HepG2 (cell line): Measurements from ENCODE around the gene GPT2. TPM values are rescaled to one million over a fixed set of nuclear protein-coding genes. Genes with fewer than 3 reads are reported as not detected.

ENCODE experiments used
- ATAC-seq: fragments of 200-7000 bp; cut with Tn5 transposase; 3 replicates; pipeline ENCODE4 v1.9.1; 2020; ENCODE audit warnings: mild to moderate bottlenecking, moderate library complexity
- BruUV-seq: library from RNA; stranded (reverse); fragments of 400-500 nt; replicated peaks from 2 replicates; lab custom pipeline; 2021; lab: Mats Ljungman, UMichigan
- CTCF ChIA-PET: fragments of 300-600 bp; formaldehyde crosslinking; extraction: SDS; loops from one replicate; lab custom pipeline; 2021; ENCODE audit warnings: low total read pairs, inconsistent platforms, low intra/inter-chr PET ratio; lab: Yijun Ruan, JAX
- POLR2A ChIA-PET: fragments of 350-600 bp; sonication (Branson Sonifier 250); formaldehyde crosslinking; loops from one replicate; lab custom pipeline; 2020; ENCODE audit warnings: antibody characterized with exemption, inconsistent platforms; lab: Yijun Ruan, JAX
- DNase-seq: peaks from one replicate; pipeline ENCODE4 v3.0.0-alpha.2; 2015; ENCODE audit warnings: low spot score
- FAIRE-seq: peaks from 3 replicates; lab custom pipeline; 2011; peaks lifted over from hg19 to GRCh38; lab: Jason Lieb, UNC
- H2AFZ ChIP-seq: one replicate; pipeline ENCODE4 v1.6.1; 2011; ENCODE audit warnings: low read length, inconsistent platforms
- H3K27ac ChIP-seq: fragments of 300-600 bp; 3 replicates; pipeline ENCODE4 v1.8.0; 2011; ENCODE audit warnings: mixed run types, mild to moderate bottlenecking, mixed read lengths, low read length, inconsistent platforms; ENCODE audit not compliant: insufficient read depth; ENCODE audit errors: extremely low read length
- H3K27me3 ChIP-seq, 2 experiments: fragments of 200-600 bp in 1 of 2; 2 replicates in 1 of 2; 3 replicates in 1 of 2; pipeline versions ENCODE4 v1.6.0 to v1.8.0; 2011; ENCODE audit warnings: low read length in 2 of 2, mild to moderate bottlenecking in 2 of 2, moderate library complexity in 2 of 2, inconsistent platforms in 1 of 2; ENCODE audit not compliant: insufficient read depth in 2 of 2, control insufficient read depth in 1 of 2
- H3K36me3 ChIP-seq, 2 experiments: fragments of 200-600 bp in 1 of 2; replicated peaks in 1 of 2; 2 replicates in 1 of 2; 3 replicates in 1 of 2; pipeline versions ENCODE4 v1.5.1 to v1.8.0; 2011; ENCODE audit warnings: low read length in 2 of 2, inconsistent platforms in 1 of 2; ENCODE audit not compliant: insufficient read depth in 2 of 2, control insufficient read depth in 1 of 2
- H3K4me1 ChIP-seq: 2 replicates; pipeline ENCODE4 v1.5.1; 2012; ENCODE audit warnings: low read length, inconsistent platforms; ENCODE audit not compliant: insufficient read depth
- H3K4me2 ChIP-seq: 2 replicates; pipeline ENCODE4 v1.6.0; 2011; ENCODE audit warnings: low read depth, low read length, inconsistent platforms
- H3K4me3 ChIP-seq, 3 experiments: fragments of 200-600 bp in 1 of 3; sonication (generic), shearing (Covaris generic) in 1 of 3; replicated peaks in 1 of 3; 2 replicates each; pipeline ENCODE4 v1.5.1; 2011 to 2016; ENCODE audit warnings: low read length in 3 of 3, inconsistent platforms in 2 of 3, low read depth in 2 of 3, mild to moderate bottlenecking in 2 of 3, control low read depth in 1 of 3, mixed read lengths in 1 of 3; ENCODE audit not compliant: insufficient read depth in 1 of 3
- H3K79me2 ChIP-seq: one replicate; pipeline ENCODE4 v1.6.1; 2011; ENCODE audit warnings: low read length, inconsistent platforms; ENCODE audit not compliant: insufficient read depth
- H3K9ac ChIP-seq: 2 replicates; pipeline ENCODE4 v1.6.0; 2011; ENCODE audit warnings: mild to moderate bottlenecking, low read depth, low read length, inconsistent platforms; ENCODE audit not compliant: insufficient read depth
- H3K9me3 ChIP-seq: 2 replicates; pipeline ENCODE4 v1.5.1; 2012; ENCODE audit warnings: mild to moderate bottlenecking, low read length
- H4K20me1 ChIP-seq: 2 replicates; pipeline ENCODE4 v1.6.0; 2011; ENCODE audit warnings: inconsistent platforms, mild to moderate bottlenecking, low read length, moderate library complexity; ENCODE audit not compliant: insufficient read depth
- AGO2 ChIP-seq: fragments of 200-400 bp; formaldehyde crosslinking; optimal IDR thresholded peaks from 2 replicates; pipeline ENCODE3; 2017; ENCODE audit warnings: mild to moderate bottlenecking, low read depth, low read length, moderate library complexity
- CREM ChIP-seq, 2 experiments: sonication (generic) in 1 of 2; formaldehyde crosslinking in 1 of 2; IDR thresholded peaks; 2 replicates each; pipeline versions ENCODE4 v1.4.0 to v1.6.1; 2016 to 2020; ENCODE audit warnings: antibody characterized with exemption in 1 of 2, mild to moderate bottlenecking in 1 of 2, missing genetic modification reagents in 1 of 2
- ERF ChIP-seq: IDR thresholded peaks from 2 replicates; pipeline ENCODE4 v1.6.1; 2018; ENCODE audit warnings: missing biosample characterization, missing genetic modification reagents
- FOXK2 ChIP-seq: fragments of 450-650 bp; IDR thresholded peaks from 2 replicates; pipeline ENCODE4 v1.6.1; 2016
- RXRB ChIP-seq: IDR thresholded peaks from 2 replicates; pipeline ENCODE4 v1.6.1; 2016; ENCODE audit warnings: borderline replicate concordance, missing genetic modification reagents, missing compliant biosample characterization
- SRF ChIP-seq: IDR thresholded peaks from 2 replicates; pipeline ENCODE4 v1.6.1; 2011; ENCODE audit warnings: mild to moderate bottlenecking, low read depth, low read length, moderate library complexity
- TBL1XR1 ChIP-seq: fragments of 150-350 bp; IDR thresholded peaks from 2 replicates; pipeline ENCODE4 v1.6.1; 2014; ENCODE audit warnings: borderline replicate concordance, low read length; ENCODE audit not compliant: partially characterized antibody
- ZBTB20 ChIP-seq: sonication (generic); formaldehyde crosslinking; IDR thresholded peaks from 2 replicates; pipeline ENCODE4 v1.8.1; 2023; ENCODE audit warnings: missing genetic modification reagents, low read depth, mild to moderate bottlenecking, borderline replicate concordance
- ZNF720 ChIP-seq: sonication (generic); formaldehyde crosslinking; IDR thresholded peaks from 2 replicates; pipeline ENCODE4 v1.4.0; 2020; ENCODE audit warnings: missing genetic modification reagents
- WGBS: methylation state at CpG from one replicate; pipeline ENCODE4 v1.1.6; 2017; ENCODE audit warnings: low lambda C conversion rate; 5-methylcytosine and 5-hydroxymethylcytosine counted together
- in situ Hi-C: cut with HindIII; loops from 2 replicates; pipeline ENCODE4 v1.10.0; 2017; ENCODE audit warnings: low pct_unique_long_range_greater_than_20kb; ENCODE audit not compliant: extremely low pct_ligation_motif_present
- intact Hi-C: fragments of 100-400 bp; cut with micrococcal nuclease; formaldehyde crosslinking; loops from one replicate; pipeline ENCODE4 v1.10.0; 2022; ENCODE audit not compliant: unreplicated experiment
- polyA plus RNA-seq, 8 experiments: library from polyadenylated mRNA; depleted of rRNA in 3 of 8; stranded (reverse) in 7 of 8; unstranded in 1 of 8; fragments of >200 nt; fragmentation: Illumina TruSeq in 4 of 8; extraction: Trizol in 4 of 8; gene quantifications; 2 replicates each; pipeline versions ENCODE4 v1.2.1 to v1.2.3, GENCODE V29; 2011 to 2016; ENCODE audit warnings: low read depth in 4 of 8, missing spikeins in 1 of 8, mixed read lengths in 1 of 8; ENCODE audit not compliant: insufficient read depth in 1 of 8
- total RNA-seq, 5 experiments: library from RNA; depleted of rRNA; stranded (reverse); fragments of >200 nt; fragmentation: Illumina TruSeq; extraction: Trizol; gene quantifications; 2 replicates each; pipeline ENCODE4 v1.2.3, GENCODE V29; 2016; ENCODE audit warnings: low read depth in 1 of 5
- TF ChIP-seq, protein P1 (sequence below): sonication (generic); formaldehyde crosslinking; IDR thresholded peaks from 2 replicates; pipeline ENCODE4 v1.5.1; 2020; ENCODE audit warnings: missing genetic modification reagents, mild to moderate bottlenecking, borderline replicate concordance
- TF ChIP-seq, protein P2 (sequence below): sonication (generic); formaldehyde crosslinking; IDR thresholded peaks from 2 replicates; pipeline ENCODE4 v1.4.0; 2020; ENCODE audit warnings: mild to moderate bottlenecking, missing genetic modification reagents
- TF ChIP-seq, protein P3 (sequence below): sonication (generic); formaldehyde crosslinking; IDR thresholded peaks from 2 replicates; pipeline ENCODE4 v1.4.0; 2020; ENCODE audit warnings: mild to moderate bottlenecking, missing genetic modification reagents
- TF ChIP-seq, protein P4 (sequence below): sonication (generic); formaldehyde crosslinking; IDR thresholded peaks from 2 replicates; pipeline ENCODE4 v1.8.0; 2022; ENCODE audit warnings: mild to moderate bottlenecking, missing genetic modification reagents; ENCODE audit not compliant: insufficient replicate concordance

The GPT2 gene
- total and polyA plus RNA-seq, 2 of the 13 experiments (the other 11 are each of a cell fraction or from before 2014, with no cell fraction given), result 138 to 267 TPM

DNA sequence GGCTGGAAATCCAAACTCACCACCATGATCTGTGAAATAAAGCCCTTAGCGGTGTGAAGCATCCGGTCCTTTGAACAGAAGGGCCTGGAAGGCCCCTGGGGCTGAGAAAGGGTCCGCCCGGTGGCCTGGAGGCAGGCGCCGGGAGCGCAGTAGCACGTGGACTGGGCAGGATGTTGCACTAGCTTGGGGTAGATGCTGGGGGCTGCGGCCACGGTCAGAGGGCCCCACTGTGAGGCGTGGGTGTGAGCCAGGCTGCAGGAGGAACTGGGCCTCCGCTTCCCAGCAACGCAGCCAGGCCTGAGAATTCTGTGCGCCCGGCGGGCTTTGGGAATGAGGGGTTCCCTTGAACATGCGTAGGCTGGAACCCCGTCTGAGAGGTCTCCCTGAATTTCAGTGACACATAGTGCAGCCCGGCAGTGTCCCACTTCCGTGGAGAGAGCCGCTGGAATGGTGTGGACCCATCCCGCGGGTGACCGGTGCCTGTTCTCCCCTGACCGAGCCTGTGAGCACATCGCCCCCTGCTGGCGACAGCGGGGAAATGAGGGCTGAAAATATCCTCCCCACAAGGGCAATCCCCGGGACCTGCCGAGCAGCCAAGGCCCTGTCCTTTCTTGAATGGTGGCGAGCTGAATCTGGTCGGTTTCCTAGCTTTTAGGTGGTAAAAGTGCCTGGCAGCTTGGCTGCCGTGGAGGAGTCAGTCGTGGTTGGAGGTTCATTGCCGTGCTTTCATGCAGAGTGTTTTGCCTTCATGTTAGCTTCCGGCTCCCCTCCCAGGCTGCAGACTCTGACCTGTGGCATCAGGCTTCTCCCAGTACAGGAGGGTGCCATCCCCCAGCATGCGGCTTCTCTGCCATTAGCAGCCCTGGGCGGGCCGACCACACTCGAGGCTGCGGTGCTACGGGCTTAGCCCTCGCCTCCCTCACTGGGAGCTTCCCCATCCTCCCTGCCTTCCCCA, 45.5 kb downstream of the GPT2 start:
- Histone ChIP-seq H3K9me3 (no peaks in the 10 kb centered on the region), H4K20me1 (peaks cover 17% of the 10 kb centered on the region; the same call in 1 of the 2 replicates), H3K4me2 (no peak overlapping the region), H3K9ac (no peak overlapping the region), H3K79me2 (no peaks in the 10 kb centered on the region), H3K27ac (no peak overlapping the region), H2AFZ (no peak overlapping the region), H3K27me3 (no peaks in the 10 kb centered on the region), H3K36me3 (peaks cover 39 to 55% of the 10 kb centered on the region in 2 experiments; a peak in 4 of 5 replicates), H3K4me3 (no peak overlapping the region), H3K4me1 (peaks cover 10% of the 10 kb centered on the region)
- BruUV-seq, result no TSS peak
- ChIA-PET CTCF (interaction anchor here (1.1 to 1.9 kb wide), 4 partner anchors 21 to 76 kb away, joined by 3 to 23 read pairs (median 7); no protein-coding TSS in a partner anchor), POLR2A (interaction anchor here (1.2 kb wide), 1 partner anchor 76 kb away, joined by 4 read pairs; no protein-coding TSS in a partner anchor)
- peak; percentile 65 for ATAC-seq
- intact Hi-C loops, result loop anchor here (1.0 kb wide), 2 partner anchors 10 to 75 kb away; no protein-coding TSS in a partner anchor
- peak; percentile 86 for FAIRE-seq
- 86% methylated on average over 33 of the region's 43 CpGs for WGBS
- in situ Hi-C loops, result no loop called here
- DNase-seq, result peak; percentile 60
- TF ChIP-seq SRF (peak; percentile 13; the same call in 1 of the 2 replicates), TBL1XR1 (no peak), ZBTB20 (CRISPR knock-in tag) (peak; percentile 33; the same call in 1 of the 2 replicates), FOXK2 (no peak), CREM (IDR thresholded peaks at IDR 0.05) (no peak), CREM (CRISPR knock-in tag; IDR thresholded peaks at IDR 0.05) (no peak), ERF (CRISPR knock-in tag) (0 out of 2 replicates have a peak, but pooled peaks have one; percentile 34), ZNF720 (CRISPR knock-in tag) (no peak), RXRB (CRISPR knock-in tag) (no peak; the same call in 1 of the 2 replicates), AGO2 (peak; percentile 98)
- TF ChIP-seq, protein P1, sequence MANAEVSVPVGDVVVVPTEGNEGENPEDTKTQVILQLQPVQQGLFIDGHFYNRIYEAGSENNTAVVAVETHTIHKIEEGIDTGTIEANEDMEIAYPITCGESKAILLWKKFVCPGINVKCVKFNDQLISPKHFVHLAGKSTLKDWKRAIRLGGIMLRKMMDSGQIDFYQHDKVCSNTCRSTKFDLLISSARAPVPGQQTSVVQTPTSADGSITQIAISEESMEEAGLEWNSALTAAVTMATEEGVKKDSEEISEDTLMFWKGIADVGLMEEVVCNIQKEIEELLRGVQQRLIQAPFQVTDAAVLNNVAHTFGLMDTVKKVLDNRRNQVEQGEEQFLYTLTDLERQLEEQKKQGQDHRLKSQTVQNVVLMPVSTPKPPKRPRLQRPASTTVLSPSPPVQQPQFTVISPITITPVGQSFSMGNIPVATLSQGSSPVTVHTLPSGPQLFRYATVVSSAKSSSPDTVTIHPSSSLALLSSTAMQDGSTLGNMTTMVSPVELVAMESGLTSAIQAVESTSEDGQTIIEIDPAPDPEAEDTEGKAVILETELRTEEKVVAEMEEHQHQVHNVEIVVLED, result peak; percentile 40; the same call in 1 of the 2 replicates
- TF ChIP-seq, protein P2, sequence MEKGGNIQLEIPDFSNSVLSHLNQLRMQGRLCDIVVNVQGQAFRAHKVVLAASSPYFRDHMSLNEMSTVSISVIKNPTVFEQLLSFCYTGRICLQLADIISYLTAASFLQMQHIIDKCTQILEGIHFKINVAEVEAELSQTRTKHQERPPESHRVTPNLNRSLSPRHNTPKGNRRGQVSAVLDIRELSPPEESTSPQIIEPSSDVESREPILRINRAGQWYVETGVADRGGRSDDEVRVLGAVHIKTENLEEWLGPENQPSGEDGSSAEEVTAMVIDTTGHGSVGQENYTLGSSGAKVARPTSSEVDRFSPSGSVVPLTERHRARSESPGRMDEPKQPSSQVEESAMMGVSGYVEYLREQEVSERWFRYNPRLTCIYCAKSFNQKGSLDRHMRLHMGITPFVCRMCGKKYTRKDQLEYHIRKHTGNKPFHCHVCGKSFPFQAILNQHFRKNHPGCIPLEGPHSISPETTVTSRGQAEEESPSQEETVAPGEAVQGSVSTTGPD (CRISPR knock-in tag), result no peak
- TF ChIP-seq, protein P3, sequence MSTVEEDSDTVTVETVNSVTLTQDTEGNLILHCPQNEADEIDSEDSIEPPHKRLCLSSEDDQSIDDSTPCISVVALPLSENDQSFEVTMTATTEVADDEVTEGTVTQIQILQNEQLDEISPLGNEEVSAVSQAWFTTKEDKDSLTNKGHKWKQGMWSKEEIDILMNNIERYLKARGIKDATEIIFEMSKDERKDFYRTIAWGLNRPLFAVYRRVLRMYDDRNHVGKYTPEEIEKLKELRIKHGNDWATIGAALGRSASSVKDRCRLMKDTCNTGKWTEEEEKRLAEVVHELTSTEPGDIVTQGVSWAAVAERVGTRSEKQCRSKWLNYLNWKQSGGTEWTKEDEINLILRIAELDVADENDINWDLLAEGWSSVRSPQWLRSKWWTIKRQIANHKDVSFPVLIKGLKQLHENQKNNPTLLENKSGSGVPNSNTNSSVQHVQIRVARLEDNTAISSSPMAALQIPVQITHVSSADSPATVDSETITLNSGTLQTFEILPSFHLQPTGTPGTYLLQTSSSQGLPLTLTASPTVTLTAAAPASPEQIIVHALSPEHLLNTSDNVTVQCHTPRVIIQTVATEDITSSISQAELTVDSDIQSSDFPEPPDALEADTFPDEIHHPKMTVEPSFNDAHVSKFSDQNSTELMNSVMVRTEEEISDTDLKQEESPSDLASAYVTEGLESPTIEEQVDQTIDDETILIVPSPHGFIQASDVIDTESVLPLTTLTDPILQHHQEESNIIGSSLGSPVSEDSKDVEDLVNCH (CRISPR knock-in tag), result no peak
- TF ChIP-seq, protein P4, sequence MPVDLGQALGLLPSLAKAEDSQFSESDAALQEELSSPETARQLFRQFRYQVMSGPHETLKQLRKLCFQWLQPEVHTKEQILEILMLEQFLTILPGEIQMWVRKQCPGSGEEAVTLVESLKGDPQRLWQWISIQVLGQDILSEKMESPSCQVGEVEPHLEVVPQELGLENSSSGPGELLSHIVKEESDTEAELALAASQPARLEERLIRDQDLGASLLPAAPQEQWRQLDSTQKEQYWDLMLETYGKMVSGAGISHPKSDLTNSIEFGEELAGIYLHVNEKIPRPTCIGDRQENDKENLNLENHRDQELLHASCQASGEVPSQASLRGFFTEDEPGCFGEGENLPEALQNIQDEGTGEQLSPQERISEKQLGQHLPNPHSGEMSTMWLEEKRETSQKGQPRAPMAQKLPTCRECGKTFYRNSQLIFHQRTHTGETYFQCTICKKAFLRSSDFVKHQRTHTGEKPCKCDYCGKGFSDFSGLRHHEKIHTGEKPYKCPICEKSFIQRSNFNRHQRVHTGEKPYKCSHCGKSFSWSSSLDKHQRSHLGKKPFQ (CRISPR knock-in tag), result no peak
